Panc1 (cell line): Measurements from ENCODE around the gene RABGAP1. TPM values are rescaled to one million over a fixed set of nuclear protein-coding genes. Genes with fewer than 3 reads are reported as not detected.

Experiments
- ATAC-seq: fragments of 200-7000 bp; cut with Tn5 transposase; 2 replicates; pipeline ENCODE4 v1.9.1; 2020; ENCODE audit warnings: mild to moderate bottlenecking, moderate library complexity
- BruUV-seq: library from RNA; stranded (reverse); fragments of 400-500 nt; replicated peaks from 2 replicates; lab custom pipeline; 2021; lab: Mats Ljungman, UMichigan
- CTCF ChIA-PET: fragments of 300-600 bp; sonication (Branson Sonifier 250); formaldehyde crosslinking; loops from one replicate; lab custom pipeline; 2022; ENCODE audit warnings: antibody characterized with exemption; lab: Charles Lee
- POLR2A ChIA-PET: fragments of 300-600 bp; sonication (Branson Sonifier 250); formaldehyde crosslinking; loops from one replicate; lab custom pipeline; 2022; ENCODE audit warnings: antibody characterized with exemption; lab: Charles Lee
- DNase-seq: peaks from one replicate; pipeline ENCODE4 v3.0.0-alpha.2; 2010; ENCODE audit warnings: low read depth, low spot score
- H3K27ac ChIP-seq: 2 replicates; pipeline ENCODE4 v1.5.1; 2011; ENCODE audit warnings: mild to moderate bottlenecking, low read length, inconsistent platforms
- H3K27me3 ChIP-seq: fragments of 200-500 bp; sonication (Bioruptor generic); 2 replicates; pipeline ENCODE4 v1.6.0; 2014; ENCODE audit warnings: low read length, inconsistent platforms; ENCODE audit not compliant: control insufficient read depth, insufficient read depth
- H3K36me3 ChIP-seq: fragments of 200-500 bp; sonication (Bioruptor generic); 2 replicates; pipeline ENCODE4 v1.5.1; 2014; ENCODE audit warnings: inconsistent platforms, mild to moderate bottlenecking, low read length, moderate library complexity; ENCODE audit not compliant: control insufficient read depth, insufficient read depth
- H3K4me1 ChIP-seq: 2 replicates; pipeline ENCODE4 v1.5.1; 2011; ENCODE audit warnings: inconsistent platforms, mild to moderate bottlenecking, low read length, moderate library complexity; ENCODE audit not compliant: control insufficient read depth, insufficient read depth
- H3K4me3 ChIP-seq, 2 experiments: 2 replicates each; pipeline ENCODE4 v1.5.1; 2011 to 2012; ENCODE audit warnings: low read depth in 2 of 2, low read length in 2 of 2, mild to moderate bottlenecking in 2 of 2, inconsistent platforms in 1 of 2, moderate library complexity in 1 of 2
- H3K9me3 ChIP-seq: fragments of 200-500 bp; sonication (Bioruptor generic); 2 replicates; pipeline ENCODE4 v1.5.1; 2014; ENCODE audit warnings: low read depth, mild to moderate bottlenecking, inconsistent platforms, low read length, moderate library complexity; ENCODE audit not compliant: control insufficient read depth, insufficient read depth
- CTCF ChIP-seq: fragments of 450-650 bp; IDR thresholded peaks from 2 replicates; pipeline ENCODE4 v1.5.1; 2017; ENCODE audit warnings: mild to moderate bottlenecking
- POLR2AphosphoS5 ChIP-seq: IDR thresholded peaks from 2 replicates; pipeline ENCODE4 v1.6.1; 2012; ENCODE audit warnings: mild to moderate bottlenecking, low read depth, low read length, moderate library complexity
- REST ChIP-seq, 2 experiments: IDR thresholded peaks; 2 replicates each; pipeline ENCODE4 v1.6.1; 2011 to 2012; ENCODE audit warnings: low read depth in 2 of 2, control low read depth in 1 of 2, low read length in 1 of 2, mild to moderate bottlenecking in 1 of 2, moderate library complexity in 1 of 2; ENCODE audit not compliant: insufficient read depth in 1 of 2
- SIN3A ChIP-seq: IDR thresholded peaks from 2 replicates; pipeline ENCODE4 v1.6.1; 2012; ENCODE audit warnings: low read depth, mild to moderate bottlenecking, low read length, moderate library complexity, borderline replicate concordance; ENCODE audit not compliant: insufficient read depth
- TCF7L2 ChIP-seq: IDR thresholded peaks from 2 replicates; pipeline ENCODE4 v1.6.1; 2011; ENCODE audit warnings: mild to moderate bottlenecking, low read depth, low read length, inconsistent platforms
- in situ Hi-C: cut with HindIII; loops from 2 replicates; pipeline ENCODE4 v1.10.0; 2016; ENCODE audit warnings: low sequenced_read_pairs, low pct_unique_long_range_greater_than_20kb
- intact Hi-C: fragments of 100-400 bp; cut with micrococcal nuclease; formaldehyde crosslinking; loops from one replicate; pipeline ENCODE4 v1.10.0; 2022; ENCODE audit not compliant: unreplicated experiment
- total RNA-seq: library from RNA; stranded (reverse); gene quantifications from one replicate; pipeline ENCODE4 v1.2.1, GENCODE V29; 2021; ENCODE audit not compliant: unreplicated experiment

RABGAP1 gene
- total RNA-seq, 1 experiment from 2014 or later, result 41.4 TPM

GRCh38 chr9:123097430-123098095 is 156.7 kb downstream of the RABGAP1 start:
- BruUV-seq, result no TSS peak
- Histone ChIP-seq H3K9me3 (no peaks in the 10 kb centered on the region), H3K36me3 (peaks cover 6% of the 10 kb centered on the region), H3K4me3 (no peak overlapping the region), H3K27me3 (no peaks in the 10 kb centered on the region), H3K27ac (no peak overlapping the region), H3K4me1 (no peaks in the 10 kb centered on the region)
- intact Hi-C loops (no loop called here), in situ Hi-C loops (no loop called here)
- TF ChIP-seq REST (IDR thresholded peaks at IDR 0.05; ENCODE audit: insufficient read depth in 1 of 2, low read depth in 2 of 2, low read length in 1 of 2) (no peak), TCF7L2 (no peak), POLR2AphosphoS5 (no peak), CTCF (no peak), SIN3A (no peak)
- DNase-seq (no peak), ATAC-seq (no peak)
- ChIA-PET POLR2A (no interaction called here), CTCF (no interaction called here)

DNA sequence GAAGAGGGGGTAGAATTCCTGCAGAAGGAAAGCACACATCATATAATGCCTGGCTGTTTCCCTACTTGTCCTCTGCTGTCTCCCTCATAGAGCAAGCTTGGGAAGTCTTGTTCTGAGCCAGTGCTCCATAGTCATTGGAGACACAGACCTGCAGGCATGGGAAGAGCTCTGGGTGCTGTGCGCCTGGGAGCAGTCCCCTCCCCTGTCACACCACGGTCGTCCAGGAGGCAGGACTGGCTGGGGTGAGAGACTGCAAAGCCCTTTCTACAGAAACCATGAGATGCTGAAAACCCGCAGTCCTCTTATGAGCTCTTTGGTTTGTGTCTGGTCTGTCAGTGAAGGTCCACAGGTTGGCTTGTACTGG is 157.3 kb downstream of the RABGAP1 start:
- TF ChIP-seq POLR2AphosphoS5 (no peak), SIN3A (no peak), REST (IDR thresholded peaks at IDR 0.05; ENCODE audit: insufficient read depth in 1 of 2, low read depth in 2 of 2, low read length in 1 of 2) (no peak), TCF7L2 (no peak), CTCF (no peak)
- in situ Hi-C loops (no loop called here), intact Hi-C loops (no loop called here)
- ATAC-seq, result no peak
- Histone ChIP-seq H3K9me3 (no peaks in the 10 kb centered on the region), H3K4me3 (no peak overlapping the region), H3K4me1 (no peaks in the 10 kb centered on the region), H3K27ac (no peak overlapping the region), H3K27me3 (no peaks in the 10 kb centered on the region), H3K36me3 (peaks cover 6% of the 10 kb centered on the region)
- CTCF ChIA-PET, result no interaction called here
- POLR2A ChIA-PET, result no interaction called here
- DNase-seq, result no peak
- BruUV-seq, result no TSS peak
